Neural progenitor cell (in vitro differentiated cells): ENCODE data around the gene IQGAP1. TPM values are rescaled to one million over a fixed set of nuclear protein-coding genes. Genes with fewer than 3 reads are reported as not detected.

Experiments
- DNase-seq: peaks from one replicate; pipeline ENCODE4 v3.0.0-alpha.2; 2016; ENCODE audit warnings: low spot score
- H2AFZ ChIP-seq: fragments of 200-600 bp; sonication (generic); replicated peaks from 2 replicates; pipeline ENCODE4 v1.6.1; 2016; ENCODE audit warnings: antibody characterized with exemption
- H3F3A ChIP-seq: fragments of 200-600 bp; sonication (generic); 2 replicates; pipeline ENCODE4 v1.6.1; 2016; ENCODE audit warnings: antibody characterized with exemption, low read depth
- H3K27ac ChIP-seq: fragments of 200-600 bp; sonication (generic); 2 replicates; pipeline ENCODE4 v1.5.1; 2016; ENCODE audit warnings: mild to moderate bottlenecking
- H3K27me3 ChIP-seq: fragments of 200-600 bp; sonication (generic); 2 replicates; pipeline ENCODE4 v1.6.1; 2016; ENCODE audit warnings: mild to moderate bottlenecking, moderate library complexity
- H3K36me3 ChIP-seq: fragments of 200-600 bp; sonication (generic); 2 replicates; pipeline ENCODE4 v1.5.1; 2016
- H3K4me1 ChIP-seq: fragments of 200-600 bp; sonication (generic); 2 replicates; pipeline ENCODE4 v1.6.1; 2016; ENCODE audit warnings: mixed run types
- H3K4me2 ChIP-seq: fragments of 200-600 bp; sonication (generic); 2 replicates; pipeline ENCODE4 v1.6.1; 2016
- H3K4me3 ChIP-seq: fragments of 200-600 bp; sonication (generic); 2 replicates; pipeline ENCODE4 v1.5.1; 2016
- H3K79me2 ChIP-seq: fragments of 200-600 bp; sonication (generic); 2 replicates; pipeline ENCODE4 v1.6.1; 2016; ENCODE audit warnings: low read depth
- H3K9ac ChIP-seq: fragments of 200-600 bp; sonication (generic); 2 replicates; pipeline ENCODE4 v1.6.1; 2016
- H3K9me3 ChIP-seq: fragments of 200-600 bp; sonication (generic); 2 replicates; pipeline ENCODE4 v1.5.1; 2016; ENCODE audit warnings: low read depth
- H4K20me1 ChIP-seq: fragments of 200-600 bp; sonication (generic); 2 replicates; pipeline ENCODE4 v1.6.1; 2016; ENCODE audit warnings: low read depth
- H3K27ac Mint-ChIP-seq: 3 replicates; pipeline ENCODE4 v1.8.0; 2021; ENCODE audit warnings: mixed read lengths
- H3K27me3 Mint-ChIP-seq: 2 replicates; pipeline ENCODE4 v1.8.0; 2022; ENCODE audit warnings: low read depth, mild to moderate bottlenecking, inconsistent platforms, moderate library complexity, mixed read lengths; ENCODE audit not compliant: insufficient read depth
- H3K36me3 Mint-ChIP-seq: 3 replicates; pipeline ENCODE4 v1.8.0; 2021; ENCODE audit warnings: mixed read lengths
- H3K4me1 Mint-ChIP-seq: 3 replicates; pipeline ENCODE4 v1.8.0; 2021; ENCODE audit warnings: mixed read lengths
- H3K4me3 Mint-ChIP-seq: 3 replicates; pipeline ENCODE4 v1.8.0; 2021; ENCODE audit warnings: mild to moderate bottlenecking, moderate library complexity, mixed read lengths
- H3K9me3 Mint-ChIP-seq: 3 replicates; pipeline ENCODE4 v1.8.0; 2020; ENCODE audit warnings: mixed read lengths
- CTCF ChIP-seq: fragments of 200-600 bp; sonication (generic); IDR thresholded peaks from 2 replicates; pipeline ENCODE4 v1.5.1; 2017; ENCODE audit warnings: antibody characterized with exemption, mild to moderate bottlenecking
- EZH2 ChIP-seq: fragments of 200-600 bp; sonication (generic); IDR thresholded peaks from 2 replicates; pipeline ENCODE4 v1.6.1; 2017; ENCODE audit warnings: antibody characterized with exemption, mild to moderate bottlenecking, moderate library complexity
- EZH2phosphoT487 ChIP-seq: fragments of 200-600 bp; sonication (generic); IDR thresholded peaks from 2 replicates; pipeline ENCODE4 v1.6.1; 2017; ENCODE audit warnings: antibody characterized with exemption
- total RNA-seq: library from RNA; depleted of rRNA; stranded (reverse); fragments of >200 nt; gene quantifications from 2 replicates; pipeline ENCODE4 v1.2.3, GENCODE V29; 2015; ENCODE audit warnings: low replicate concordance

The IQGAP1 gene
- total RNA-seq, 1 donor from 2014 or later: 44.8 TPM

- Histone ChIP-seq H3K4me1 (no peaks in the 10 kb centered on the region), H3K4me2 (no peak overlapping the region), H3K9ac (peak overlapping the region; percentile 7), H2AFZ (no peak overlapping the region), H3K27ac (no peak overlapping the region), H3K36me3 (no peaks in the 10 kb centered on the region), H4K20me1 (no peaks in the 10 kb centered on the region), H3K79me2 (no peaks in the 10 kb centered on the region), H3F3A (no peaks in the 10 kb centered on the region), H3K27me3 (no peaks in the 10 kb centered on the region), H3K9me3 (no peaks in the 10 kb centered on the region), H3K4me3 (no peak overlapping the region)
- H3K27me3 Mint-ChIP-seq: no peaks in the 10 kb centered on the region
- H3K9me3 Mint-ChIP-seq: no peaks in the 10 kb centered on the region
- no peak for DNase-seq
- no peak overlapping the region for H3K27ac Mint-ChIP-seq
- H3K4me1 Mint-ChIP-seq: no peaks in the 10 kb centered on the region
- TF ChIP-seq EZH2 (no peak), EZH2phosphoT487 (no peak), CTCF (no peak)
- H3K36me3 Mint-ChIP-seq: peaks cover 8% of the 10 kb centered on the region
- no peak overlapping the region for H3K4me3 Mint-ChIP-seq
These were observed 81.7 kb downstream of the IQGAP1 start for GRCh38 chr15:90469723-90470122.

DNA sequence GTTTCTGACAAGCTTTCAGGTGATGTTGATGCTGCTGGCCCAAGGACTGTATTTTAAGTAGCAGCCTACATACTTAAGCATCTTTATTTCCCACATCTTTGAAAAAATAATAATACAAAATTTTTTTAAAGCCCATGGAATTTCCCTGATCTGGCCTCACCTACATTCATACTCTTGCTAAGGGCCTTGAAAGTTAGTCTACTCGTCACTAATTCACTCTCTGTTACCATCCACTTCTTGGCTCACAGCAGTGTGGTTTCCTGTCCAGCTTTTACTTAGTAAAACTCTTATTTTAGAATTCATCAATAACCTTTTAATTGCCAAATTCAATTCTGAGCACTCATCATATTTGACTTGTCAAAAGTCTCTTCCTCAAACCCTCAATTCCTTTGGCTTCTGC, 82.4 kb downstream of the IQGAP1 start:
- Histone ChIP-seq H3K79me2 (no peaks in the 10 kb centered on the region), H4K20me1 (no peaks in the 10 kb centered on the region), H3K27me3 (no peaks in the 10 kb centered on the region), H3K9ac (no peak overlapping the region), H3K27ac (no peak overlapping the region), H2AFZ (no peak overlapping the region), H3F3A (no peaks in the 10 kb centered on the region), H3K4me3 (no peak overlapping the region), H3K9me3 (no peaks in the 10 kb centered on the region), H3K4me1 (no peaks in the 10 kb centered on the region), H3K36me3 (no peaks in the 10 kb centered on the region), H3K4me2 (no peak overlapping the region)
- no peaks in the 10 kb centered on the region for H3K9me3 Mint-ChIP-seq
- DNase-seq: no peak
- H3K36me3 Mint-ChIP-seq: peaks cover 8% of the 10 kb centered on the region
- H3K27ac Mint-ChIP-seq: no peak overlapping the region
- TF ChIP-seq EZH2 (no peak), EZH2phosphoT487 (no peak)
- H3K4me3 Mint-ChIP-seq: no peak overlapping the region
- no peaks in the 10 kb centered on the region for H3K27me3 Mint-ChIP-seq
- H3K4me1 Mint-ChIP-seq: no peaks in the 10 kb centered on the region

GRCh38 chr15:90471126-90471525, 83.1 kb downstream of the IQGAP1 start:
- no peak overlapping the region for H3K27ac Mint-ChIP-seq
- no peaks in the 10 kb centered on the region for H3K36me3 ChIP-seq
- no peak overlapping the region for H3K27ac ChIP-seq

More at GRCh38 chr15:90471126-90471525, 83.1 kb downstream of the IQGAP1 start:
- Histone ChIP-seq H2AFZ (no peak overlapping the region), H3K4me3 (no peak overlapping the region), H3F3A (no peaks in the 10 kb centered on the region), H3K9me3 (no peaks in the 10 kb centered on the region), H3K79me2 (no peaks in the 10 kb centered on the region), H4K20me1 (no peaks in the 10 kb centered on the region), H3K4me2 (no peak overlapping the region), H3K4me1 (no peaks in the 10 kb centered on the region), H3K27me3 (no peaks in the 10 kb centered on the region), H3K9ac (no peak overlapping the region)
- Mint-ChIP-seq H3K4me3 (no peak overlapping the region), H3K36me3 (peaks cover 8% of the 10 kb centered on the region), H3K27me3 (no peaks in the 10 kb centered on the region), H3K9me3 (no peaks in the 10 kb centered on the region), H3K4me1 (no peaks in the 10 kb centered on the region)
- DNase-seq: no peak
- TF ChIP-seq EZH2: no peak
- no peak for TF ChIP-seq EZH2phosphoT487
- TF ChIP-seq CTCF: no peak
